SK-N-MC (cell line): Measurements from ENCODE around the gene SETD1A.

Experiments used
- EZH2 ChIP-seq: fragments of 200-600 bp; sonication (generic); IDR thresholded peaks from one replicate; pipeline ENCODE4 v1.6.1; 2017; ENCODE audit warnings: antibody characterized with exemption
- POLR2AphosphoS5 ChIP-seq: IDR thresholded peaks from 2 replicates; pipeline ENCODE4 v1.6.1; 2012; ENCODE audit warnings: mild to moderate bottlenecking, low read depth, low read length, borderline replicate concordance

- TF ChIP-seq EZH2, result no peak
- no peak for TF ChIP-seq POLR2AphosphoS5
Measured at GRCh38 chr16:30927789-30928378, 29.7 kb upstream of the SETD1A start.
